ENCODE measurements around the gene EP300.
A peak's percentile ranks its signal among the peaks of the same experiment; 100 is the strongest.
"Not testable (repeated sequence)": the region's sequence is repeated elsewhere in the genome, so short reads cannot be mapped to it uniquely, and the experiment has no call there.

EP300 gene

GRCh38 chr22:41091132-41092022 lies 1.0 kb upstream of the EP300 start:
- DNase-seq = peak; percentile 99

- peak; percentile 29 for DNase-seq
Observed at GRCh38 chr22:41092847-41093411, 537 bp downstream of the EP300 start.

DNA sequence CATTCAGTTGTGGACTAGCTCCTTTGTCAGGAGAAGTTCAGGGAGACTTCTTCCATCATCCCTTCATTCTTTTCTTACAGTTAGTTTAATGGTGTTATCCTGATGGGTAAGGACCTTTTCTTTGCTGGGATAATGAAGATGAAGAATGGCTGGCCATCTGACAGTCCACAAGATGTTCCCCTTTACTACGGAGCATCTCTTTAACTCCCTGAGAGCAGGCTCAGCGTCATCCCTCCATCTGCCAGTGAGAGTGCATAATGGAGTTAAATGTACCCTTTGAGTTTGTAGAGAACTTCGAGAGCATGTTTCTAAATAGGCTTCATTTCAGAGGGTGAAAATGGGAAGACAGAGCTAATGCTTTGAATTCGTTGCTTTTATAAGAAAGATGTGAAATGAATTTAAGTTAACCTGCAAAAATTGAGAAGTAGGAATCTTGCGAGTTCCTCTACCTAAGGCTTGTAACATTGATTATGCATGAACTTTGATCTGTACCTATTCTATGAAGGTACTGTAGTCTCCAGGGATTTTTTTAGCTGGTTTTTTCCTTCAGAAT lies 1.7 kb downstream of the EP300 start:
- peak; percentile 25 for DNase-seq

DNA sequence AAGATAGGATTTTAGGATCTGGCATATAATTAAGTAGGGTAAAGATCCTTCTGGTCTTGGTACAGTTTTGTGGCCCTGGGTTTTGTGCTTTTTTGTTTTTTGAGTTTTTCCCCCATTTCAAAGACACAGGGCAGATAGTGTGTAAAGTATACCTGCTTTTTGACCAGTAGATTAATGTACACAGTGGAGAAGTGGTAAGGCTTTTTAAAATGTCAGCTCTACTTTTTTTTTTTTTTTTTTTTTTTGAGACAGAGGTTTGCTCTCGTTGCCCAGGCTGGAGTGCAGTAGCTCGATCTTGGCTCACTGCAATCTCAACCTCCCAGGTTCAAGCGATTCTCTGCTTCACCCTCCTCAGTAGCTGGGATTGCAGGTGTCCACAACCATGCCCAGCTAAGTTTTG lies 4.0 kb downstream of the EP300 start:
- no peak for DNase-seq

DNA sequence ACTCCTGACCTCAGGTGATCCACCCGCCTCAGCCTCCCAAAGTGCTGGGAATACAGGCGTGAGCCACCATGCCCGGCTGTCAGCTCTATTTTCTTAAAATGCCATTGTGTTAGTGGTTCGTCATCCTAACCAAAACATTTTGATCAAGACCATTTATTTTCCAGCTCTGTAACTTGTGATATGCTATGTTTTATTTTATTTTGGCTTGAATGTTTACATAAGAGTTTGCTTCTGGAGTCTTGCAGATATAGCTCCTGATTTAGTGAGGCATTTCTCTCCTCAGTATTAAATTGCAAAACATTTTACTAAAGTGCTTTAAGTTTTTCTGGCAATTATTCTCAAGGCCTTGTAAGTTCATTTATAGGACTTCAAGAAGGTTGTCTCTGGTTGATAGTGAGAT lies 4.4 kb downstream of the EP300 start:
- no peak for DNase-seq

DNA sequence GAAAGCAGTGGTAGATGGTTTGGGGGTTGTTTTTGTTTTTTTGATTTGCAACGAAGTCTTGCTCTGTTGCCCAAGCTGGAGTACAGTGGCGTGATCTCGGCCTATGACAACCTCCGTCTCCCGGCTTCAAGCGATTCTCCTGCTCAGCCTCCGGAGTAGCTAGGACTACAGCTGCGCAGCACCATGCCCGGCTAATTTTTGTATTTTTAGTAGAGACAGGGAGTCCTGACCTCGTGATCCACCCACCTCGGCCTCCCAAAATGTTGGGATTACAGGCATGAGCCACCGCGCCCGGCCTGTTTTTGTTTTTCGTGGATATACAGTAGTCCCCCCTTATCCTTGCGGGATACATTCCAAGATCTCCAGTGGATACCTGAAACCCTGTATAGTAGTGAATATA lies 6.6 kb downstream of the EP300 start:
- no peak for DNase-seq

GRCh38 chr22:41106122-41106968 lies 14.0 kb downstream of the EP300 start:
- DNase-seq = no peak

DNA sequence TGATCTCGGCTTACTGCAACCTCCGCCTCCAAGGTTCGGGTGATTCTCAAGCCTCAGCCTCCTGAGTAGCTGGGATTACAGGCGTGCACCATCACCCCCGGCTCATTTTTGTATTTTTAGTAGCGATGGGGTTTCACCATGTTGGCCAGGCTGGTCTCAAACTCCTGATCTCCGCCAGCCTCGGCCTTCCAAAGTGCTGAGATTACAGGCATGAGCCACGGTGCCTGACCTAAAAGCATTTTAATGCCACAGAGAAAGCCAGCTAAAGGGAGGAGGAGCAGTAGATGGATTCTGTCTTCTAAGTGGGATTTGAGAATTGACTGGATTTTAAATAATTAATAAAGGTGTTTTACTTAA lies 14.6 kb downstream of the EP300 start:
- DNase-seq = not testable (repeated sequence)

DNA sequence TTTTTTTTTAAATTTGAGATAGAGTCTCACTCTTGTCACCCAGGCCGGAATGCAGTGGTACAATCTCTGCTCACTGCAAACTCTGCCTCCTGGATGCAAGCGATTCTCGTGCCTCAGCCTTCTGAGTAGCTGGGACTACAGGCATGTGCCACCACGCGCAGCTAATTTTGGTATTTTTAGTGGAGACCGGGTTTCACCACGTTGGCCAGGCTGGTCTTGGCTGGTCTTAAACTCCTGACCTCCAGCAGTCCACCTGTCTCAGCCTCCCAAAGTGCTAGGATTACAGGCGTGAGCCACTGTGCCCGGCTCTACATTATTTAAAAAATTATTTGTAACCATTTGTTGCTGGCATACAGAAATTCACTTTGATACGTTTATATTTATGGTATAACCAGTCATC lies 18.6 kb downstream of the EP300 start:
- DNase-seq = no peak

DNA sequence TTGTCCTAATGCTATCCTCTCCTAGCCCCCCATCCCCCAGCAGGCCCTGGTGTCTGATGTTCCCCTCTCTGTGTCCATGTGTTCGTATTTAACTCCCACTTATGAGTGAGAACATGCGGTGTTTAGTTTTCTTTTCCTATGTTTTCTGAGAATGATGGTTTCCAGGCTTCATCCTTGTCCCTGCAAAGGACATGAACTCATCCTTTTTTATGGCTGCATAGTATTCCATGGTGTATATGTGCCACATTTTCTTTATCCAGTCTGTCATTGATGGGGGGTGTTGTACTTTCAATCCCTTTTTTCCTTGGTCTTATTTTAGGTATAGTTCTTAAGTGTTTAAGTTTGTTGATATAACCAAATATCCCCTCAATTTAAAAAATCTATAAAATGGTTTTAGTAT lies 23.9 kb downstream of the EP300 start:
- DNase-seq = no peak

- no peak for DNase-seq
Observed at GRCh38 chr22:41117127-41117965, 25.0 kb downstream of the EP300 start.

GRCh38 chr22:41123151-41123550 lies 30.8 kb downstream of the EP300 start:
- DNase-seq = no peak

- no peak for DNase-seq
Observed at GRCh38 chr22:41124086-41124485, 31.7 kb downstream of the EP300 start.

- no peak for DNase-seq
Observed at GRCh38 chr22:41127451-41127850, 35.1 kb downstream of the EP300 start.

GRCh38 chr22:41128606-41129005 lies 36.2 kb downstream of the EP300 start:
- no peak for DNase-seq

DNA sequence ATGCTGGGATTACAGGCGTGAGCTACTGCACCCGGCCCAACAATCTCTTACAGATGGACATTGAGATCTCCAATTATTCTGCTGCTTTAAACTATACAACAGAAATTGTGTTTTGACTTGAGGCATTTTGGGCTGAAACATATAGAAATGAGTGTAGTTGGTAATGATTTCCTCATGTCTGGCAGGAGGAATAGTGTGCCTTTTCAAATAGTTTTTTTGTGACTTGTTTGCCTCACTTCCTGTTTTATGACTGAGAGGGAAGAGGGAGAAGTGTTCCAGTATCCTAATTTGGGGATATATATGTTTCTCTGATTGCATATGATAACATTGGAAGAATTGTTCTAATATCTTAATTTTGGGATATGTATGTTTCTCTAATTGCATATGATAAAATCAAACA lies 40.2 kb downstream of the EP300 start:
- DNase-seq = no peak

DNA sequence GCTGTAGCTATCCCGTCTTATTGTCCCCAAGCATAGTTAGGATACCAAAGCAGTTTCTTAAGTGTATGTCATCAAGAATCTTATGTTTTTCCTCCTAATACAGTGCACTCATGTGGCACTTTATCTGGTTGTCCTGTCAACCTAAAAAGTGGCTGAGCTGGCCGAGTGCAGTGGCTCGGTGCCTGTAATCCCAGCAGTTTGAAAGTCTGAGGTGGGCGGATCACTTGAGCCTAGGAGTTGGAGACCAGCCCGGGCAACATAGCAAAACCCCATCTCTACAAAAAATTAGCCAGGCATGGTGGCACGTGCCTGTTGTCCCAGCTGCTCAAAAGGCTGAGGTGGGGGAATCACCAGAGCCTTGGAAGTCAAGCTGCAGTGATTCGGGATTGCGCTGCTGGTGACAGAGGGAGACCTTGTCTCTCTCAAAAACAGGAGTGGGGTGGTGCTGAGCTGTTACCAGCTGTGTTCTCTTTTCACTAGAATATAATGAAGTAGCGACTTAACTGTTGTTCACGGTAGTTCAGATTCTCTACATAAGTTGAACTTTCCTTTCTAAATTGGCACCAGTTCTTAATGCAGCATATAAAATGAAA lies 48.1 kb downstream of the EP300 start:
- no peak for DNase-seq

DNA sequence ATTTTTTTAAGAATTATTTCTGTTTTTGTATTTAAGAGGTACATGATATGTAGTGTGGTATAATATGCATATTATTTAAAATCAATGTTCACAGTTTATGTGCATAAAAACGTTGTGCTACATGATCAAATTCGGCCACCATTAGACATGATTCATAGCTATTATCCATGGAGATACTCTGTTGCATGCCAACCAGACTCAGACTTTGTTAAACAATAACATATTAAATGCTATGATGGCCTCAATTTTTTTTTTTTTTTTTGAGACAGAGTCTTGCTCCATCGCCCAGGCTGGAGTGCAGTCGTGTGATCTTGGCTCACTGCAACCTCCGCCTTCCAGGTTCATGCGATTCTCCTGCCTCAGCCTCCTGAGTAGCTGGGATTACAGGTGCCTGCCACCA lies 53.5 kb downstream of the EP300 start:
- DNase-seq = not testable (repeated sequence)

DNA sequence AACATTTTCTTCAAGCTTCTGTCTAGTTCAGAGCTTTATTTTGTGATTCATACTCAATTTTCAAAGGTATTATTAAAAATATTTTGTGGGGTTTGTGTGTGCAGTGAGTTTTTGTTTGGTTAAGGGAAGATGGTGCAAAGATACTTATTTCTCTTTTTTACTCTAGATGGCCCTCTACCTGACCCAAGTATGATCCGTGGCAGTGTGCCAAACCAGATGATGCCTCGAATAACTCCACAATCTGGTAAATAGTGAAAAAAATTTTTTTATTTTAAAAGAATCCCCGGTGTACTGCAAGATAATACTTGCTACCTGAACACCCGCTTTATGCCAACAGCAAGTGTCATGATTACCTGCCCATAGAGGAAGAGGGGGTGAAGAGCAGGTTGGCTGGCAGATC lies 54.2 kb downstream of the EP300 start:
- DNase-seq = no peak

- no peak for DNase-seq
Observed at GRCh38 chr22:41147722-41148121, 55.3 kb downstream of the EP300 start.

DNA sequence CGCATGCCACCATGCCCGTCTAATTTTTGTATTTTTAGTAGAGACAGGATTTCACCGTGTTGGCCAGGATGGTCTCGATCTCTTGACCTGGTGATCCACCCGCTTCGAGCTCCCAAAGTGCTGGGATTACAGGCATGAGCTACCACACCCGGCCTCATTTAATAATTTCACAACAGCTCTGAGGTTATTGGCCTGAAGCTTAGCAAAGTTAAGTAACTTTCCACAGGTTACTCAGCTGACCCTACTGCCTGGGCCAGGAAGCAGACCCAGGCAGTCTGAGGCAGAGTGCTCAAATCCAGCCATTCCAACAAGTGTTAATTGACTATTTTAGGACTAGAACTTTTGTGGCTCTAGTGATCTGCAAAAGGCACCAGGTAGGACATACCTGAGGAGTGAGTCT lies 60.5 kb downstream of the EP300 start:
- no peak for DNase-seq

- DNase-seq = no peak
Observed at GRCh38 chr22:41157083-41157482, 64.7 kb downstream of the EP300 start.

Measured in CD4-positive, alpha-beta T cell treated with Interleukin-10 for 1 hour (primary cell).